Measurements from ENCODE around the gene FGF5.
A peak's percentile ranks its signal among the peaks of the same experiment; 100 is the strongest.

FGF5 gene

GRCh38 chr4:80335554-80336358, 69.3 kb downstream of the FGF5 start, which contains the start of gene CFAP299:
TSS of gene CFAP299 (plus strand) at chr4:80335730.
- peak; percentile 16 to 29 (median 22) for DNase-seq (ENCODE audit: low read depth in 2 of 3, low spot score in 2 of 3)

GRCh38 chr4:80336582-80336981, 70.1 kb downstream of the FGF5 start:
- DNase-seq (ENCODE audit: low read depth in 2 of 3, low spot score in 2 of 3): no peak

- no peak for DNase-seq (ENCODE audit: low read depth in 2 of 3, low spot score in 2 of 3)
Observed at GRCh38 chr4:80340036-80340435, 73.6 kb downstream of the FGF5 start.

Measured in activated CD8-positive, alpha-beta memory T cell treated with anti-CD3 and anti-CD28 coated beads for 48 hours (primary cell).